Epithelial cell of alveolus of lung (primary cell): ENCODE measurements around the gene MYH8. TPM values are rescaled to one million over a fixed set of nuclear protein-coding genes. Genes with fewer than 3 reads are reported as not detected.

Experiments
- total RNA-seq: library from RNA; depleted of rRNA; stranded (reverse); fragments of >200 nt; gene quantifications from 2 replicates; pipeline ENCODE4 v1.2.1, GENCODE V29; 2015

Gene MYH8
- total RNA-seq = 0.88 TPM in 1 of 2 replicates, not detected in the other

DNA sequence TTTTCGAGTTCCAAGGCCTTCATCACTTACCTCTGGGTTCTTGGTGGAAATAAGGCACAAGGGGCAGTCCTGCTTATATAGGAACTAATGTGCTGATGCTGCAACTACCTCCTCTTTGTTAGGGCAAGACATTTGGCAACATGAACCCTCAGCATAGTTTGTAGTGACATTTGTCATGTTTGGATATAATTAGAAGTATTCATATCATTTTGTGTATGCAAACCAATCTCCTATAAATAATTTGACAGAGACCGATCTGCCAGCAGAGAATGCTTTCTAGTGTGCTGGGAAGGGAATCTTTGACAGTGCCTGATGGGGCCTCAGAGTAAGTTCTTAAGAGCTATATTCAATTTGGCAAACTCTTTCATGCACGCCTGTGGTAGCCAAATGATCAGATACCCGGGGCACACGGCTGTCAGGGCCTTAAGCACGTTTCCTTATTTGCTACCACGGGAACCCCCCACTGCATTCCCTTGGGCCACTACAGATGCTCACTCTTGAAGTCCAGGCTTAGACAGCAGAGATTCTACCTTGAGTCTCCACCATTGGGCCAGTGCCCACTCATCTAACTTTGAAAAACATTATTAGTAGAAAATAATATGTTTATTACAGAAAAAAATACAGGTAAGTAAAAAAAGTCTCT, at the start of gene MYH8:
Gene MYH8, minus strand, starts transcription at position 51 of the 643 bp plus-strand sequence. CDS start 1,723 bp downstream, outside the sequence.

GRCh38 chr17:10469459-10469858, 47.7 kb upstream of the MYH8 start, which contains the start of gene MYH4:
Gene MYH4, minus strand, starts transcription at chr17:10469559. Its CDS starts 2,814 bp downstream, at chr17:10466745.

GRCh38 chr17:10372906-10373305, 48.8 kb downstream of the MYH8 start, which contains the start of gene MYH13:
Gene MYH13, minus strand, starts transcription at chr17:10373006. Its CDS starts 8,476 bp downstream, at chr17:10364530.

Other genes with a start within 250 kb of the MYH8 start
- 2.1 and 12.4 TPM in 2 replicates for gene GAS7, start 223.3 kb downstream of the MYH8 start, total RNA-seq
- gene MYH13, start 48.9 kb downstream of the MYH8 start, total RNA-seq = not detected in 2 replicates
- gene MYH4, start 47.6 kb upstream of the MYH8 start, total RNA-seq = not detected in 2 replicates
- gene MYH1, start 96.6 kb upstream of the MYH8 start, total RNA-seq = not detected in 2 replicates
- gene MYH2, start 127.7 kb upstream of the MYH8 start, total RNA-seq = 1.8 TPM in 1 of 2 replicates, not detected in the other
- gene MYH3, start 235.4 kb upstream of the MYH8 start, total RNA-seq = under 0.01 and 13.7 TPM in 2 replicates